Breast epithelium (tissue), 4 donors: ENCODE results near the gene FICD. TPM values are rescaled to one million over a fixed set of nuclear protein-coding genes. Genes with fewer than 3 reads are reported as not detected.

Experiments
- DNase-seq, 2 donors: peaks; one replicate each; pipeline ENCODE4 v3.0.0-alpha.2; 2019; ENCODE audit warnings: low spot score in 2 of 2
- H3K27ac ChIP-seq, 2 donors: fragments of 200-600 bp; sonication (generic) in 1 of 2; one replicate each; pipeline ENCODE4 v1.5.1; 2016 to 2019; ENCODE audit warnings: mild to moderate bottlenecking in 1 of 2
- H3K27me3 ChIP-seq, 2 donors: fragments of 200-600 bp; sonication (generic) in 1 of 2; one replicate each; pipeline versions ENCODE4 v1.5.1 to v1.6.0; 2017 to 2019; ENCODE audit warnings: control low read depth in 1 of 2, mild to moderate bottlenecking in 1 of 2
- H3K36me3 ChIP-seq: fragments of 200-600 bp; one replicate; pipeline ENCODE4 v1.5.1; 2019
- H3K4me1 ChIP-seq, 2 donors: fragments of 200-600 bp; sonication (generic); one replicate each; pipeline ENCODE4 v1.5.1; 2016 to 2019; ENCODE audit warnings: control low read depth in 1 of 2
- H3K4me3 ChIP-seq, 3 donors: fragments of 200-600 bp; sonication (generic); 1 replicate in 2 of 3; 2 replicates in 1 of 3; pipeline ENCODE4 v1.5.1; 2016 to 2019; ENCODE audit warnings: mild to moderate bottlenecking in 3 of 3, moderate library complexity in 2 of 3
- H3K9me3 ChIP-seq, 2 donors: fragments of 200-600 bp; sonication (generic) in 1 of 2; one replicate each; pipeline ENCODE4 v1.5.1; 2016 to 2019; ENCODE audit warnings: control low read depth in 1 of 2
- POLR2A ChIP-seq: fragments of 450-650 bp; IDR thresholded peaks from one replicate; pipeline ENCODE4 v1.6.1; 2016; ENCODE audit warnings: antibody characterized with exemption, mild to moderate bottlenecking, moderate library complexity
- POLR2AphosphoS5 ChIP-seq, 3 donors: sonication (generic); formaldehyde crosslinking; IDR thresholded peaks; one replicate each; pipeline ENCODE4 v1.6.1; 2017; ENCODE audit warnings: antibody characterized with exemption in 3 of 3
- intact Hi-C: fragments of 100-400 bp; cut with DNase I; formaldehyde crosslinking; loops from one replicate; pipeline ENCODE4 v1.15.1; 2023; ENCODE audit warnings: low total_unique reads
- total RNA-seq, 3 donors: library from RNA; depleted of rRNA; stranded (reverse); fragments of >200 nt; gene quantifications; one replicate each; pipeline ENCODE4 v1.1.0, GENCODE V29; 2016
- TF ChIP-seq, protein P1 (sequence below), 3 donors: fragments of 450-650 bp; IDR thresholded peaks; one replicate each; pipeline ENCODE4 v1.5.1; 2016 to 2017; ENCODE audit warnings: antibody characterized with exemption in 3 of 3, mild to moderate bottlenecking in 3 of 3, moderate library complexity in 3 of 3

Gene FICD
- total RNA-seq, 3 donors from 2014 or later, result 7.0 to 8.5 (median 8.0) TPM

DNA sequence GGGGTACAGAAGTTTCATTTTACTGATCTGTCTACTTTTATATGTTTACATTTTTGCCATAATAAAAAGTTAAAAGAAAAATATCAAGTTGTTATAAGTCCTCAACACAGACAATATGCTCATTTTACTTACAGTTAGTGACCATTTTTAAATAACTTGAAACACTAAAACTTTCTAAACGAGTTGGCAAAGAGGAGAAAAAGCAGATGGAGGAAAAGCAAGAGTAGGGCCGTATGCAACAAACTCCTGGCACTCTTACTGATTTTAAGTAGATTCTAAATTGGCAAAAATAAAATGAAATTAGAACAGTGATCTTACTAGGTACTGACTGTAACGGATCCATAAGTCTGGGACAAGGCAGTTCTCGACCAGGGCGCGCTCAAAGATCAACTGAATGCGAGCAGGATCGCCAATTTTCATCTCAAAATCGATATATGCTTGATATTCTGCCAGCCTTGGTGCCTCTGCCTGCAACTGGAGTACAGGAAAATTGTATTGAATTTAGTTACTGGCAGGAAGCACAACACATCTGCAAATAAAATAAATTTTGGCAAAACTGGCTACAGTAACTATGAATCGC lies 23.6 kb downstream of the FICD start:
- peaks cover 9% of the 10 kb centered on the region for H3K36me3 ChIP-seq
- TF ChIP-seq POLR2A (no peak), POLR2AphosphoS5 (IDR thresholded peaks at IDR 0.05) (no peak)
- TF ChIP-seq, protein P1, sequence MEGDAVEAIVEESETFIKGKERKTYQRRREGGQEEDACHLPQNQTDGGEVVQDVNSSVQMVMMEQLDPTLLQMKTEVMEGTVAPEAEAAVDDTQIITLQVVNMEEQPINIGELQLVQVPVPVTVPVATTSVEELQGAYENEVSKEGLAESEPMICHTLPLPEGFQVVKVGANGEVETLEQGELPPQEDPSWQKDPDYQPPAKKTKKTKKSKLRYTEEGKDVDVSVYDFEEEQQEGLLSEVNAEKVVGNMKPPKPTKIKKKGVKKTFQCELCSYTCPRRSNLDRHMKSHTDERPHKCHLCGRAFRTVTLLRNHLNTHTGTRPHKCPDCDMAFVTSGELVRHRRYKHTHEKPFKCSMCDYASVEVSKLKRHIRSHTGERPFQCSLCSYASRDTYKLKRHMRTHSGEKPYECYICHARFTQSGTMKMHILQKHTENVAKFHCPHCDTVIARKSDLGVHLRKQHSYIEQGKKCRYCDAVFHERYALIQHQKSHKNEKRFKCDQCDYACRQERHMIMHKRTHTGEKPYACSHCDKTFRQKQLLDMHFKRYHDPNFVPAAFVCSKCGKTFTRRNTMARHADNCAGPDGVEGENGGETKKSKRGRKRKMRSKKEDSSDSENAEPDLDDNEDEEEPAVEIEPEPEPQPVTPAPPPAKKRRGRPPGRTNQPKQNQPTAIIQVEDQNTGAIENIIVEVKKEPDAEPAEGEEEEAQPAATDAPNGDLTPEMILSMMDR (IDR thresholded peaks at IDR 0.05), result no peak

DNA sequence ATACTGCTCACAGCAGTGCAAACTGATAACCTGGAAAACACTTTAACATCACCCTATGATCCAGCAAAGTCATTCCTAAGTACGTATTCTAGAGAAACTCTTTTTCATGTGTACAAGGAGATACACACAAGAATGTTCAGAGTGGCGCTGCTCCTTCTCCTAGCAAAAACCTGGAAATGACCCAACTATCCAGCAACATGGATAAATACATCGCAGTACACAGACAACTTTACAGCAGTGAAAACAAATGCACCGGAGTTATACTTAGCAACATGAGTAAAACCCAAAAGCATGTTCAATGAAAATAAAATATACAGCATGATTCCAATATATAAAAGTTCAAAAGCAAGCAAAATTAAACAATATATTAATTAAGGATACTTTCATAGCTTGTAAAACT lies 27.2 kb downstream of the FICD start:
- Histone ChIP-seq H3K27ac (no peak overlapping the region), H3K36me3 (no peaks in the 10 kb centered on the region), H3K9me3 (no peaks in the 10 kb centered on the region), H3K4me1 (no peaks in the 10 kb centered on the region), H3K4me3 (no peak overlapping the region), H3K27me3 (no peaks in the 10 kb centered on the region)
- DNase-seq, result no peak
- TF ChIP-seq POLR2A (no peak), POLR2AphosphoS5 (IDR thresholded peaks at IDR 0.05) (no peak)
- TF ChIP-seq, protein P1 (IDR thresholded peaks at IDR 0.05), result no peak
- intact Hi-C loops, result no loop called here

More for the DNA sequence above, 23.6 kb downstream of the FICD start:
- DNase-seq, result no peak
- no peaks in the 10 kb centered on the region for H3K4me1 ChIP-seq
- H3K27ac ChIP-seq, result no peak overlapping the region
- H3K27me3 ChIP-seq, result no peaks in the 10 kb centered on the region
- no peaks in the 10 kb centered on the region for H3K9me3 ChIP-seq
- no peak overlapping the region for H3K4me3 ChIP-seq
- intact Hi-C loops, result no loop called here

DNA sequence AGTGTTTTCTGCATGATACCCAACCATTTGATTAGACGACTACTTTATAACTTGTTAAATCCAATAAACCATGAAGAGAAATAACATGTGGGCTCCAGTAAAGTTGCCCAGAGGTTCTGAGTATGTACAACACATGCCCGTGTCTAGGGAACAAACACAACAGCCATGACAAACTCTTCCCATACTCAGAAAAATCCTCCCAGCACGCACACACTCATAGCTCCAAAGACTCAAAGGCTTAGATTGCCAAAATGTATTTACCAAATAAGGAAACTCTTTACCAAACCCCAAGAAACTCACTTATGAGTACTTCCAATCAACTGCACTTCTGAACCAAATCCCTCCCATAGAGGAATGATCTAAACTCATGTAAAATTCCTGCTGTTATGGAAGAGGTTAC lies 28.6 kb downstream of the FICD start:
- no peaks in the 10 kb centered on the region for H3K36me3 ChIP-seq
- TF ChIP-seq POLR2AphosphoS5 (IDR thresholded peaks at IDR 0.05) (no peak), POLR2A (no peak)
- TF ChIP-seq, protein P1 (IDR thresholded peaks at IDR 0.05), result no peak

DNA sequence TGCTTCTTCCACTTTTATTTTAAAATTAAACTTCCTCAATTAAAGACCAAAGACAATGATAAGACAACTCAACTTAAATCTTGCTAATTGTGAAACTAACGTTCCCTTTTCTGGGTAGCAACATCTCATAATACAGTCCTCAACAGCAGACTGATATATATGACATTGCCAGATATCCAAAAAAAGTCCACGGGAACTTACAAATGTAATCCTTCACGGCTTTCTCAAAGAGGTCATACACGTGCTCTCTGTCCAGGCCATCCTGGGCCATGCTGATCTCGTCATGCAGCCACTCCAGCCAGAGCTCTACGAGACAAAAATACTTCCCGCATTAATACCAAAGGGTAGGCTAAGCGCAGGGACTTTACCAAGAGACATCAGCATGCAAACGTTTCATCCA lies 32.6 kb downstream of the FICD start:
- H3K36me3 ChIP-seq, result no peaks in the 10 kb centered on the region
- no peaks in the 10 kb centered on the region for H3K9me3 ChIP-seq
- intact Hi-C loops, result no loop called here
- no peaks in the 10 kb centered on the region for H3K4me1 ChIP-seq
- TF ChIP-seq POLR2AphosphoS5 (IDR thresholded peaks at IDR 0.05), result no peak
- TF ChIP-seq, protein P1 (IDR thresholded peaks at IDR 0.05), result no peak
- no peak for TF ChIP-seq POLR2A
- H3K27ac ChIP-seq, result no peak overlapping the region
- DNase-seq, result no peak
- no peaks in the 10 kb centered on the region for H3K27me3 ChIP-seq
- H3K4me3 ChIP-seq, result no peak overlapping the region

More for the DNA sequence above, 28.6 kb downstream of the FICD start:
- no peaks in the 10 kb centered on the region for H3K27me3 ChIP-seq
- H3K27ac ChIP-seq, result no peak overlapping the region
- H3K4me3 ChIP-seq, result no peak overlapping the region
- no peaks in the 10 kb centered on the region for H3K4me1 ChIP-seq
- no peaks in the 10 kb centered on the region for H3K9me3 ChIP-seq
- intact Hi-C loops, result no loop called here
- no peak for DNase-seq

DNA sequence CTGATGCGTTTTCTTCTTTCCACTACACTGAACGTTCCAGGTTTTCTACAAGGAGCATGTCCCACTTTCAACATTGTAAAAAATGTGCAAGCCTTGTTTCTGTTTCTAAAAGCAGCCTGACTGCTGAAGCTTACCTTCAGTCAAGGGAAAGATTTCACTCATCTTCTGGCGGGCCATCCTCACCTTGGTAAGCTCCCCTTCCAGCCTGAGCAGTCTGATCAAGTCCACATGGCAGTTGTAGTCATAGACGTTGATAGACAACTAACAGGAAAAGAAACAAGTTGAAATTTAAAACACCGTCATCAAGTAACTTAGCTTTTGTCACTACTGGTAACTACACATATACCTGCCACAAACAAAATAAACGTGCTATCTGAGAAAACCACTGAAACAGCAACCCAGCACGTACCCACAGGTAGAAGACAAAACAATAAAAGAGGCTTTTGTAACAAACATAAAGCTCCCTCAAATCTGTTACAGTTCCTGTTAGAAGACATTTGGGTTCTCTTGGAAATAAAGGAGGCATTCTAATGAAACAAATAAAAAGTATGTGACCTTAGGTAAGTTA lies 34.0 kb downstream of the FICD start:
- no peaks in the 10 kb centered on the region for H3K36me3 ChIP-seq
- intact Hi-C loops, result no loop called here
- no peak for DNase-seq

More for the DNA sequence above, 34.0 kb downstream of the FICD start:
- Histone ChIP-seq H3K4me3 (no peak overlapping the region), H3K9me3 (no peaks in the 10 kb centered on the region), H3K4me1 (no peaks in the 10 kb centered on the region), H3K27ac (no peak overlapping the region), H3K27me3 (no peaks in the 10 kb centered on the region)
- TF ChIP-seq, protein P1 (IDR thresholded peaks at IDR 0.05), result no peak
- TF ChIP-seq POLR2A, result no peak
- TF ChIP-seq POLR2AphosphoS5 (IDR thresholded peaks at IDR 0.05), result no peak
